Endothelial cell of umbilical vein (primary cell): ENCODE data around the gene PSENEN.
A peak's percentile ranks its signal among the peaks of the same experiment; 100 is the strongest.

Source experiments
- CTCF ChIP-seq, 2 donors: IDR thresholded peaks; 1 replicate in 1 of 2; 2 replicates in 1 of 2; pipeline ENCODE4 v1.5.1; 2011; ENCODE audit warnings: low read length in 2 of 2, mild to moderate bottlenecking in 2 of 2, moderate library complexity in 2 of 2, control low read depth in 1 of 2, inconsistent platforms in 1 of 2, low read depth in 1 of 2; ENCODE audit not compliant: insufficient read depth in 1 of 2; ENCODE audit errors: extremely low read depth in 1 of 2
- POLR2A ChIP-seq: IDR thresholded peaks from 2 replicates; pipeline ENCODE4 v1.6.1; 2012; ENCODE audit warnings: low read depth, mild to moderate bottlenecking, control low read depth, low read length

GRCh38 chr19:35741203-35741515 is 4.3 kb upstream of the PSENEN start:
- TF ChIP-seq CTCF (IDR thresholded peaks at IDR 0.05; ENCODE audit: extremely low read depth in 1 of 2, insufficient read depth in 1 of 2, low read depth in 1 of 2, low read length in 2 of 2) = peak in 1 of 2 donors; percentile 19
- TF ChIP-seq POLR2A = no peak
